ENCODE data around the gene MYL2.

The MYL2 gene

DNA sequence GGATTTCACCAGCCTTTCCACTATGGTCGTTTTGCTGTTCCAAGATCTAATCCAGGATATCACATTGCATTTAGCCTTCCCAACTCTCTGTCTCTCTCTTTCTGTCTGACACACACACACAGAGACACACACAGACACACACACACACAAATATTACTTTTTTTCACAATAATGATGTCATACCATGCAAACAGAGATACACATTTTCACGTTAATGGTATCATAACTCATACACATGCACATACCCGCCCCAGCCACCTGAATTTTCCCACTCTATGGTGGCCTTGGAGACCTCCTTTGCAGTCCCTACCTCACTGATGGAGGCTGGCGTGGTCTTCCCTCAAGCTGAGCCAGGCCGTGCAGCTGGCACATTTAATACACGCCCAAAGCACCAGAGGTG, 7.2 kb upstream of the MYL2 start:
- Histone ChIP-seq H3K79me2 (ENCODE audit: insufficient read depth, low read length) (no peaks in the 10 kb centered on the region), H2AFZ (ENCODE audit: low read length) (no peak overlapping the region), H3K9me3 (ENCODE audit: low read length) (no peaks in the 10 kb centered on the region), H3K36me3 (ENCODE audit: insufficient read depth, low read length) (no peaks in the 10 kb centered on the region), H3K27me3 (ENCODE audit: insufficient read depth, low read length) (no peaks in the 10 kb centered on the region), H3K9ac (ENCODE audit: low read length) (no peak overlapping the region), H4K20me1 (ENCODE audit: insufficient read depth, low read length) (no peaks in the 10 kb centered on the region), H3K27ac (ENCODE audit: low read depth, low read length, poor library complexity, severe bottlenecking) (no peak overlapping the region), H3K9me2 (ENCODE audit: low read depth, low read length) (no peaks in the 10 kb centered on the region), H3F3A (ENCODE audit: insufficient read depth, low read length) (no peaks in the 10 kb centered on the region), H3K4me1 (ENCODE audit: insufficient read depth, low read length, severe bottlenecking) (no peaks in the 10 kb centered on the region), H3K4me2 (ENCODE audit: low read length) (no peak overlapping the region), H3K4me3 (ENCODE audit: low read depth, low read length, poor library complexity, severe bottlenecking) (no peak overlapping the region)
- TF ChIP-seq EZH2 (IDR thresholded peaks at IDR 0.05; ENCODE audit: borderline replicate concordance, low read length): no peak
- TF ChIP-seq, protein P1, sequence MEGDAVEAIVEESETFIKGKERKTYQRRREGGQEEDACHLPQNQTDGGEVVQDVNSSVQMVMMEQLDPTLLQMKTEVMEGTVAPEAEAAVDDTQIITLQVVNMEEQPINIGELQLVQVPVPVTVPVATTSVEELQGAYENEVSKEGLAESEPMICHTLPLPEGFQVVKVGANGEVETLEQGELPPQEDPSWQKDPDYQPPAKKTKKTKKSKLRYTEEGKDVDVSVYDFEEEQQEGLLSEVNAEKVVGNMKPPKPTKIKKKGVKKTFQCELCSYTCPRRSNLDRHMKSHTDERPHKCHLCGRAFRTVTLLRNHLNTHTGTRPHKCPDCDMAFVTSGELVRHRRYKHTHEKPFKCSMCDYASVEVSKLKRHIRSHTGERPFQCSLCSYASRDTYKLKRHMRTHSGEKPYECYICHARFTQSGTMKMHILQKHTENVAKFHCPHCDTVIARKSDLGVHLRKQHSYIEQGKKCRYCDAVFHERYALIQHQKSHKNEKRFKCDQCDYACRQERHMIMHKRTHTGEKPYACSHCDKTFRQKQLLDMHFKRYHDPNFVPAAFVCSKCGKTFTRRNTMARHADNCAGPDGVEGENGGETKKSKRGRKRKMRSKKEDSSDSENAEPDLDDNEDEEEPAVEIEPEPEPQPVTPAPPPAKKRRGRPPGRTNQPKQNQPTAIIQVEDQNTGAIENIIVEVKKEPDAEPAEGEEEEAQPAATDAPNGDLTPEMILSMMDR (IDR thresholded peaks at IDR 0.05; ENCODE audit: low read length): no peak

DNA sequence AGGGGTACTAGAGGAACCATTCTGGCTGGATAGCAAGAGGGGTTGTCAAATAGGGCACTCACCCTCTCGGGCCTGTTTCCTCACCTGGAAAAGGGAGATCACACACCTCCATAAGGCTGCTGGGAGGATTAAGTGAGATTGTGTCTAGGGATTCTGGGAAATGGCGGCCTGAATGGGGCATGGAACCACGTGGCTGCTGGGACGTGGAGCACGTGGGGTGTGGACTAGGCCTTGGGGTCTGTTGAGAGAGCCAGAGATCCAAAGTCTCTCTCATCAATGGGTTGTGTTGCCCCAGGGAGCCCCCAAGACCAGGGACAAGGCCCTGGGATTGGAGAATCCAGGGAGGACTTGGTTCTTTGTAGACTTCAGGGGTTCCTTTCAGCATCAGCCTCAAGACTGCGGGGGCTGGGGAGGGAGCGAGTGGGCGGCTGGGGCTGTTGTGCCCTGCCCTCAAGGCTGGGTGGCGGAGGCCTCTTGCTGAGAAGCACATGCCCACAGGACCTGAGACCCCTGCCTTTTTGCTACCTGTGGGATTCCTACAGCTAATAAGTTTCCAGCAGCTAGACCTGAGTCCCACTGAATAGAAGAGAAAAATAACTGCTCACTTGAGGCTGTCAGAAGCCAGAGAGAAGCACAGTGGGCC, 3.4 kb upstream of the MYL2 start:
- TF ChIP-seq, protein P1 (IDR thresholded peaks at IDR 0.05; ENCODE audit: low read length): no peak
- no peak for TF ChIP-seq EZH2 (IDR thresholded peaks at IDR 0.05; ENCODE audit: borderline replicate concordance, low read length)

DNA sequence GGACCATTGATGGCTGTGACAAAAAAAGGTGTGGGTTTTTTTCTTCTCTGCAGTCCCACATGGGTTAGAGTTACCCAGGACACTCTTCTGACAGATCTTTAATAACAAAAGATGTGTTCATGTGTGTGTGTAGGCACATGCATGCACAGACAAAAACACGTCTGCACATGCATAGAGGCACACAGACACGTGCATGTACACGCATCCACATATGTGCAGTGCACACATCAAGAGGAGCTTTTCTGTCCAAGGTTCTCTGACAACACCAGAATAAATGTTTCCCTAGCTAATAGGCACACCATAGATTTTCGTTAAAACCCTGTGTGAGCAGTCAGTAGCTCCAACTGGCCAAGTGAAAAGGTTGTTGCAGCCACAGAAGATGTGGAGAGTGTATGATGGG, 2.8 kb upstream of the MYL2 start:
- Histone ChIP-seq H3K27ac (ENCODE audit: low read depth, low read length, poor library complexity, severe bottlenecking) (no peak overlapping the region), H3K4me3 (ENCODE audit: low read depth, low read length, poor library complexity, severe bottlenecking) (no peak overlapping the region), H3F3A (ENCODE audit: insufficient read depth, low read length) (no peaks in the 10 kb centered on the region), H3K4me1 (ENCODE audit: insufficient read depth, low read length, severe bottlenecking) (no peaks in the 10 kb centered on the region), H3K9me2 (ENCODE audit: low read depth, low read length) (no peaks in the 10 kb centered on the region), H3K4me2 (ENCODE audit: low read length) (no peak overlapping the region), H2AFZ (ENCODE audit: low read length) (no peak overlapping the region), H3K36me3 (ENCODE audit: insufficient read depth, low read length) (no peaks in the 10 kb centered on the region), H3K9me3 (ENCODE audit: low read length) (no peaks in the 10 kb centered on the region), H3K9ac (ENCODE audit: low read length) (no peak overlapping the region), H4K20me1 (ENCODE audit: insufficient read depth, low read length) (no peaks in the 10 kb centered on the region), H3K79me2 (ENCODE audit: insufficient read depth, low read length) (no peaks in the 10 kb centered on the region), H3K27me3 (ENCODE audit: insufficient read depth, low read length) (no peaks in the 10 kb centered on the region)
- TF ChIP-seq, protein P1 (IDR thresholded peaks at IDR 0.05; ENCODE audit: low read length): no peak
- TF ChIP-seq EZH2 (IDR thresholded peaks at IDR 0.05; ENCODE audit: borderline replicate concordance, low read length): no peak

More for the DNA sequence above, 3.4 kb upstream of the MYL2 start:
- H3K27ac ChIP-seq (ENCODE audit: low read depth, low read length, poor library complexity, severe bottlenecking): no peak overlapping the region
- H3K4me1 ChIP-seq (ENCODE audit: insufficient read depth, low read length, severe bottlenecking): no peaks in the 10 kb centered on the region
- no peaks in the 10 kb centered on the region for H3K9me3 ChIP-seq (ENCODE audit: low read length)
- no peak overlapping the region for H3K9ac ChIP-seq (ENCODE audit: low read length)
- no peaks in the 10 kb centered on the region for H3K9me2 ChIP-seq (ENCODE audit: low read depth, low read length)
- H3K79me2 ChIP-seq (ENCODE audit: insufficient read depth, low read length): no peaks in the 10 kb centered on the region
- no peaks in the 10 kb centered on the region for H3F3A ChIP-seq (ENCODE audit: insufficient read depth, low read length)
- no peak overlapping the region for H2AFZ ChIP-seq (ENCODE audit: low read length)
- no peaks in the 10 kb centered on the region for H3K27me3 ChIP-seq (ENCODE audit: insufficient read depth, low read length)
- H3K4me3 ChIP-seq (ENCODE audit: low read depth, low read length, poor library complexity, severe bottlenecking): no peak overlapping the region
- H4K20me1 ChIP-seq (ENCODE audit: insufficient read depth, low read length): no peaks in the 10 kb centered on the region
- H3K36me3 ChIP-seq (ENCODE audit: insufficient read depth, low read length): no peaks in the 10 kb centered on the region
- H3K4me2 ChIP-seq (ENCODE audit: low read length): no peak overlapping the region

Data from OCI-LY1 (cell line).